Choroid plexus epithelial cell (primary cell): Measurements from ENCODE around the gene CEBPB.

Experiments
- DNase-seq: peaks from one replicate; pipeline ENCODE4 v3.0.0-alpha.2; 2010; ENCODE audit warnings: low read depth
- H3K4me3 ChIP-seq: 2 replicates; pipeline ENCODE4 v1.5.1; 2011; ENCODE audit warnings: low read depth, mild to moderate bottlenecking, control low read depth, low read length, moderate library complexity
- TF ChIP-seq, protein P1 (sequence below): conservative IDR thresholded peaks from 2 replicates; pipeline ENCODE4 v1.5.1; 2011; ENCODE audit warnings: low read depth, mild to moderate bottlenecking, control low read depth, inconsistent platforms, low read length, moderate library complexity

CEBPB gene

DNA sequence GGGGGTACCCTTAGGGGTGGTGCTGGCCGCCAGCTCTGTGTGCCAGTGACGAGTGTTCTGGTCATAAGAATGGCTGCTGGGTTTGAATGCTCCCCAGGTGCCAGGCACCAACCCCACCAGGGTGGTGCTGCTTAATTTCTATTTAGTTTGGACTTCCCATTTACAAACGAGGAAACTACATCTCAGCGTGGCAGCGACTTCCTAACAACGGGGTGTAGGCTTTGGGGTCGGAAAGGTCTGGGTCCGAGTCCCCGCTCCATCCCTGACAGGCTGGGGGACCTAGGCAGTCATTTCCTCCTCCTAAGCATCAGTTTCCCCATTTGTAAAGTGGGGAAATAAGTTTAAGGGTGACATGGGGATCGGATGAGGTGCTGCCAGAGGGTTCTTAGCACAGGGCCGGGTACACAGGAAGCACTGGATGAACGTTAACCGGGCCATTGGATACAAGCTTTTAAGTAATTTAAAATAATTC lies 30.3 kb downstream of the CEBPB start:
- TF ChIP-seq, protein P1, sequence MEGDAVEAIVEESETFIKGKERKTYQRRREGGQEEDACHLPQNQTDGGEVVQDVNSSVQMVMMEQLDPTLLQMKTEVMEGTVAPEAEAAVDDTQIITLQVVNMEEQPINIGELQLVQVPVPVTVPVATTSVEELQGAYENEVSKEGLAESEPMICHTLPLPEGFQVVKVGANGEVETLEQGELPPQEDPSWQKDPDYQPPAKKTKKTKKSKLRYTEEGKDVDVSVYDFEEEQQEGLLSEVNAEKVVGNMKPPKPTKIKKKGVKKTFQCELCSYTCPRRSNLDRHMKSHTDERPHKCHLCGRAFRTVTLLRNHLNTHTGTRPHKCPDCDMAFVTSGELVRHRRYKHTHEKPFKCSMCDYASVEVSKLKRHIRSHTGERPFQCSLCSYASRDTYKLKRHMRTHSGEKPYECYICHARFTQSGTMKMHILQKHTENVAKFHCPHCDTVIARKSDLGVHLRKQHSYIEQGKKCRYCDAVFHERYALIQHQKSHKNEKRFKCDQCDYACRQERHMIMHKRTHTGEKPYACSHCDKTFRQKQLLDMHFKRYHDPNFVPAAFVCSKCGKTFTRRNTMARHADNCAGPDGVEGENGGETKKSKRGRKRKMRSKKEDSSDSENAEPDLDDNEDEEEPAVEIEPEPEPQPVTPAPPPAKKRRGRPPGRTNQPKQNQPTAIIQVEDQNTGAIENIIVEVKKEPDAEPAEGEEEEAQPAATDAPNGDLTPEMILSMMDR: no peak

DNA sequence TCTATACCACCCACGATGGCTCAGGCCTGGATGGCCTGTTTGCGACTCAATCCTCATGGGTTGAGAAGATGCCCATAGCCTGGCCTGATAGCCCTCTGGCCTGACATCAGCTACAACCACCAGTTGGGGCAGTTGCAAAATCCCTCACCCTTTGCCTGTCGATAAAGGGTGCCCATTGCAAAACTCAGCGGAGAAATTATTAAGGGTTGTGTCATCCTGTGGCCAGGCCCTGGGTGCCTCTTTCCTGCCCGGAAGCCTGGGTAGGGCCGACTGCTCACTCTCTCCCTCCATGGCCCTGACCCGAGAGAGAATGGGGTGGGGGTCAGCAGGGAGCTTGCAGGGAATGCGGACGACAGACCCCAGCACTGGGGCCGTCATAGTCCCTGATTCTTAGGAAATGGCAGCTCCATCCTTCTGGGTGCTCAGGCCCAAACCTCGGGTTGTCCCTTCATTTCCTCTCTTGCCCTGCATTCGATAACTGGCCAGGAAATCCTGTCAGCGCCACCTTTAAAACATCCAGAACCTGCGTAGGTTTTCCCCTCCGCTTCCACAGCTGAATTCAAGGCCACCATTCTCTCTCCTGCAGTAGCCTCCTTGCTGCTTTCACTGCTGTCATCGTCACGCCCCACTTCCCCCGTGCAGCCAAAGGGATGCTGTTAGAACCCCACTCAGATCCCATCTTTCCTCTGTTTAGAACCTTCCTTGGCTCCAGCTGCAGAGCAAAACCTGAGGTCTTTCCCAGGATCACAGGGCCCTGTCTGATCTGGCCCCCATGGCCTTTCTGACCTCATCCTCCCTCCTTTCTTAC lies 31.1 kb downstream of the CEBPB start:
- peak; percentile 35 for DNase-seq
- TF ChIP-seq, protein P1: no peak
- no peak overlapping the region for H3K4me3 ChIP-seq

More for the DNA sequence above, 30.3 kb downstream of the CEBPB start:
- H3K4me3 ChIP-seq: no peak overlapping the region
- no peak for DNase-seq

DNA sequence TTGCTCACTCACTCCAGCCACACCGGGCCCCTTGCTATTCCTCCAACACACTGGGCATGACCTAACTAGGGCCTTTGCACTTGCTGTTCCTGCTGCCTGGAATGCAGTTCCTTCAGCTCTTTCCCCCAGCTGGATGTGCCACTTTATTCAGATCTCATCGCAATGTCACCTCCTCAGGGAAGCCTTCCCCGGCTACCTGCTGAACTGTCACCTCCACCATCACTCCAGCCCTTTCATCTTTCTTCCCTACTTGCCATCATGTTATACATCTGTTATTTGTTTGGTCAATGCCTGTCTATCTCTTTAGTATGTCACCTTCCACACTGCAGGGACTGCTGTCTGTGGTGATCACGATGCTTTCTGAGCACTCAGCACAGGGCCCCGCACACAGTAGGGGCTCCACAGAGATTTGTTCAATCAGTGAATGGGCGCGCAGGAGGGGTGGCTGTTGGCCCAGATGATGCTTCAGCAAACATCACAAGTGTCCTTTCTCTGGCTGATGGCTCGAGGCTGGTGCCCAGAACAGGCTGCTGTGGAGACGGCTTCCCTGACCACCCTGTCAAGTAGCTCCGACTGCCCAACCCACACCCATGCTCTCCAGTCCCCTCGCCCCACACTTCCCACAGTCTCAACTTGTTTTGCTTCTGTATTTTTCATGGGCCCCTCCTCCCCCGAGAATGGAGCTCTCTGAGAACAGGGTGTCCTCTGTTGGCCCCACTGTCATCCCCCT lies 31.8 kb downstream of the CEBPB start:
- H3K4me3 ChIP-seq: no peak overlapping the region

DNA sequence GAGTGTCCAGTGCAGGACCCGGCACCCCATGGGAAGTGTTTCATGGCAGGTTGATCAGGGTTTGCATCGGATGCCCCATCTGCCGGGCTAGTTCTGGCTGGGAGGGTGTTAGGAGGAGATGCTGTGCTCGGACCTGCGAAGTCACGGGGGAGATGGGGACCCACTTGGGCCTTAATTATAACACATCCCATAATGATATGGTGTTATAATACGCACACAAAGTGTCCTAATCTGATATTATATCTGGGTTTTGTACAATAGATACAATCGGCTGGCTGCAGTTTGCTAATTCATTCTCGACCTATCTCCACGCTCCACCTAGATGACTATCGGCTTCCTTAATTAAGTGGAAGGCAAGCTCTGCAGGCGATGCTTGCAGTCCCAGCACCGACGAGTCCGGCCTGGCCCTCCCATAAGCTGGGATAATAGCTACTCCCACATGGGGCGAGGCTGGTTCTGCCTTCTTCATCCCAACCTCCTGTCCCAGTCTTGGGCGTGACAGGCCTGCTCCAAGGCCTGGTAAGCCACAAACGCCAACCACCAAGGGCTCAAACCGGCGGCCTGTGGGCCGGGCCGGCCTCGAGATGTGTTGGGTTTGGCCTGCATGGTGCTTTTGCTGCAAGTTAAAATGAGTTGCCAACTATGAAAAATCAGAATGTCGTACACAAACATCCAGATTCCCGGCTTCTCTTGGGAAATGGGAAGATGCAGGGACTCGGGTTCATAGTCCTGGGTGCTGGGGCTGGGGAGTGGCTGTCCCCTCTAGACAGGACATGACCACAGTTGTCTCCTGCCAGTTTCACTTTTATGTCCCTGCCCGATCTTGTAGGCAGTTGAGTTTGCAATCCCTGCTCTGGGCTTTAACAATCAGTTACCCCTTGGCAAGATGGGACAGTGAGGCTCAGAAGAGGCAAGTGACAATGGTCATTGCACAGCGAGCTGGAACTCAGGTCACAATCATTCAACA lies 32.7 kb downstream of the CEBPB start:
- no peak overlapping the region for H3K4me3 ChIP-seq

More for the DNA sequence above, 31.8 kb downstream of the CEBPB start:
- TF ChIP-seq, protein P1: no peak
- DNase-seq: no peak

DNA sequence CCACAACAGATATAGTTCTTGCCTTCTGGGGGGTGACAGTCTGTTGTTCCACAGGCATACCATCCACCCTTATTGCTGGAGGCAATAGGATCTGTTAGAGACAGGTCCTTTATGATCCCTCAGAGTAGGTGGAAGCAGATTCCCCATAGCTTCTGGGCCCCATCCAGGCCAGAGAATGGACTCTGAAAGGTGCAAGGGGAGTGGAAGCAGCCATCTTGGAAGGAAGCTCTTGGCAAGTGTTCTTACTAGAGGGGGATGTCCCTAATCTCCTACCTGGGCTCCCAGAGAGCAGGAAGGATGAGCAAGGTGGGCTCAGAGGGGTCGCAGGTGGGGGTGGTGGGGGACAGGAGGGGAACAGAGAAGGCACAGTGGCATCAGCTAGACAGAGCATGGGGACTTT lies 33.4 kb downstream of the CEBPB start:
- TF ChIP-seq, protein P1: no peak
- no peak for DNase-seq
- no peak overlapping the region for H3K4me3 ChIP-seq

More for the DNA sequence above, 32.7 kb downstream of the CEBPB start:
- no peak for DNase-seq
- TF ChIP-seq, protein P1: no peak

DNA sequence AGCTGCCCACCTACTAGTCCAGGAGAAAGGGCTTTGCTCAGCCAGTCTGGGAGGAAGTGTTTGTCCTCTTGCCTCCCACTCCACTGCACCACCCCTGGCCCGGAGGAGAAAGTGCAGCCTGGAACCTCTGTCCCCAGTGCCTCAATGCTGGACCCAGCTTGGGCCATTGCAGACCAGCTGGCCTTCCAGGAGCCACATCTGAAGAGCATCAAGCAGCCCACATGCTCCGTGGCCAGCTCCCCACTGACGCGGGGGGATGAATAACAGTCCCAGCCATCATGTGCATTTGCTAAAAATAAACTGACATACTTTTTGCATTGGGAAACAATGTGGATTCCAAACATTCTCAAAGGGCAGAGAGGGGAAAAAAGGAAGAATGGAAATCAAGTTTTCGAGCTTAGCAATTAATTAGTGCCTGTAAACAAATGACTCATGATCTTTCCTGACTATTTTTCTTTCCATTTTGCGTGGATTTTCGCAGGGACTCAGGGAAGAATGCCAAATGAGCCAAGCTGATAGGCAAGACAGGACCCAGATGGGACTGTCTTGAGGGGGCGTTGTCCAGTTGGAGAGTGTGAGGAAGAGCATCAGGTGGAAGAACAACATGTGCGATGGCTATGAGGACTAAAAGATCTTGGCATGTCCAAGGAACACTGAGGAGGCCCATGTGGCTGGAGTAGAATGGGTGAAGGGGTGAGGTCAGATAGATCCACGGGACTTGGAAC lies 34.1 kb downstream of the CEBPB start:
- peak; percentile 93 for DNase-seq
- TF ChIP-seq, protein P1: peak; percentile 48
- no peak overlapping the region for H3K4me3 ChIP-seq
